ENCODE results near the gene C17orf58.
"Not testable (repeated sequence)": the region's sequence is repeated elsewhere in the genome, so short reads cannot be mapped to it uniquely, and the experiment has no call there.

C17orf58 gene

DNA sequence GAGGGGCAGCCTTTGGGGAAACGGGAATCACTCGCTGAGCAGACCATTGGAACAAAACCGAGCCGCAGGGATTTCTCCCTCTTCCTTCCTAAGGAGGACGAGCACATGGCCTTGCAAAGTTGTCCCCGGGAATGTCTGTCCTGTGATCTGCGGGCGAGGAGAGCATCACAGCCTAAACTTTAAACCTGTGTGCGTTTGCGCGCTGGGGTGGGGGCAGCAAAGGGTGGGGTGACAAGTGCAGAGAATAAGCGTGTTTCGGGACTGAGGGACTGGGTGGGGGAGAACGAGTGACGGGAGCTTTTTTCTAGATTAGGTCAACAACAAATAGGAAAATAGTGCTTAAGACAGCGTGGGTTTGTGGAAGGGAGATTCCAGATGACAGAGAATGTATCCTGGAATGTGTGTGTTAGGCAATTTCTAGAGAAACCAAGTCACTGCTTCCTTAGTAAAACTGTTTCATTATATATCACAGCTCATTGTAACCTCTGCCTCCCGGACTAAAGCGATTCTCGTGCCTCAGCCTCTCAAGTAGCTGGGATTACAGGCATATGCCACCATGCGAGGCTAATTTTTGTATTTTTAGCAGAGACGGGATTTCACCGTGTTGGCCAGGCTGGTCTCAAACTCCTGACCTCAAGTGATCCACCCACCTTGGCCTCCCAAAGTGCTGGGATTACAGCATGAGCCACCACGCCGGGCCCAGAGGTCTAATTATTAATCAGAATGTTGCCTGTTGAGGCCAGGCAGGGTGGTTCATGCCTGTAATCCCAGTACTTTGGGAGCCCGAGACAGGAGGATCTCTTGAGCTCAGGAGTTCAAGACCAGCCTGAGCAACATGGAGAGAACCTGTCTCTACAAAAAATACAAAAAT lies at the start of gene C17orf58:
TSS of gene C17orf58 (minus strand) at position 169 of the 871 bp plus-strand sequence. CDS start 271 bp downstream, outside the sequence.
- peak; percentile 26 for DNase-seq

DNA sequence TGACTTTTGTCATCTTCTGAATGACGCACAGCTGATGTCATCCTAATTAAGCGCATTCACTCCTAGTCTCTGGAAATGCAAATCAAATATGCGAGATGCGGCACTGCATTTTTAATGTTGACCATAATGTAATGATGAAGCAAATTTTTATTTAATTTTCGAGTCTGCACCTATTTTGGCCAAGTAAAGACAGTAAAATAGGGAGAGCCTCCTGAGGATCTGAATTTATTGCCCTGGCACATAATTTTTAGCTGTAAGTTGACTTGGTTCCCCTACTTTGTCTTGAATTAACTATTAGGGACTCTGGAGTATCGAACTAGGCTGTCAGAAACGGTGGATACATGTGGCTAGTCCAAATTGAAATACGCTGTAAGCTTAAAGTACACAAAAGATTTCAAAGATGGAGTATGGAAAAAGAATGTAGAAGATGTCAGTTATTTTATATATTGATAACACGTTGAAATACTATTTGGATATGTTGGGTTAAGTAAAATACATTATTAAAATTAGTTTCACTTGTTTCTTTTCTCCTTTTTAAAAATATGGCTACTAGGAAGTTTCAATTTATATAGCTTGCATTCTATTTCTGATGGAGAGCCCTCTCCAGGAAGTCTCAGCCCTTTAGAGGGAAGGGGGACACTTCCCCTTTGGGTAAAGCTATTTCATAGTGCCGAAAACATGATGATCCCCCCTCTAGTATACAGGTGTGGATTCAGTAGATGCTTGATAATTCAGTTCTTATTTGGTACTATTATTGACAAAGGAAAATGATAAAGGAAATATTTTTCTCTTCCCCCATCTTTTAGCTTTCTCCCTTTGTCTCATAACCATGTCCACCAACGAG lies 40.3 kb upstream of the C17orf58 start:
- DNase-seq, result peak; percentile 74

DNA sequence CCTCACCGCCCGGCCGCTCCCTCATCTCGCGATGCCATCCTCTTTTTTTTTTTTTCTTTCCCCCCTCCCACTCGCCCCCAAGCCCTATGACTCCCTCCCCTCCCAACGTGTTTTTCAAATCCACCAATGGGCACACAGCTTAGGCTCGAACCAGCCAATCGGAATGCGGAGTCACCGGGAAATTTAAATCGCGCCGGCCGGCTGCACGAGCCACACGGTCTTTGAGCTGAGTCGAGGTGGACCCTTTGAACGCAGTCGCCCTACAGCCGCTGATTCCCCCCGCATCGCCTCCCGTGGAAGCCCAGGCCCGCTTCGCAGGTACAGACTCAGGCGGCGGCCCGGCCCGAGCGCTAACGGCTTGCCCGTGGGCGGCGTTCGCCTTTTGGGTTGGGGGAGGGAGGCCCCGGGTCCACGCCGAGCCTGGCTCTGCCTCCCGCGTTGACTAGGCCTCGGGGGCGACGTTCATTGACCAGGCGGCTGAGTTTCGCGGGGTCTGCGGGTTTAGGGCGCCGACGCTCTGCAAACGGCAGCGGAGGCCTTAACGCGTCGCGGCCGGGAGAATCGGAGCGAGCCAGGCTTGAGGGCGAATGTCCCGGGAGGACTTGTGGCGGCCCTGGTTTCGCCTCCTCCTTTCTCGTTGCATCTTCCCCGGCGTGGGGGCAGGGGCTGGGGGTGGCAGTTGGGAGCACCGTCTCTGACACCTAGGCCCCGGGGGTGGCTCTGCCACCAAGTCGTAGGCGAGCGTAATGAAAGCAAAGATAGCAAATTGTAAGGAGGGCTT lies 39.4 kb upstream of the C17orf58 start, which contains the start of gene KPNA2:
TSS of gene KPNA2 (plus strand) at position 213 of the 781 bp plus-strand sequence. CDS start 1,398 bp downstream, outside the sequence.
- DNase-seq, result peak; percentile 99

DNA sequence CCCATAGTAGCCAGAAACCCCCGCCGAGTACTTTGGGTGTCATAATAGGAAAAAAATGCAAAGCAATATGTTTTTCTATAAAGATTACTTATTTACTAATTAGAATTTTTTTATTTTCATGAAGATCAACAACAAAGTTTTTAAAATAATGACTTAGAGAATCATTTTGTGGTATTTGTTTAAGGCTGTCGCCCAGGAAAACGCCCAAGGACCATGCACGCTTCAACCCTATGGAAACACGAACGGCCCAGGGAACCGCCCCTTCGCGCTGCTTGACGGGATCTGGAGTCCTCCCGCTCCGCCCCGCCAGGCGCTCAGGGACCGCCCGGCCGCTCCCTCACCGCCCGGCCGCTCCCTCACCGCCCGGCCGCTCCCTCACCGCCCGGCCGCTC lies 38.9 kb upstream of the C17orf58 start:
- DNase-seq, result no peak

DNA sequence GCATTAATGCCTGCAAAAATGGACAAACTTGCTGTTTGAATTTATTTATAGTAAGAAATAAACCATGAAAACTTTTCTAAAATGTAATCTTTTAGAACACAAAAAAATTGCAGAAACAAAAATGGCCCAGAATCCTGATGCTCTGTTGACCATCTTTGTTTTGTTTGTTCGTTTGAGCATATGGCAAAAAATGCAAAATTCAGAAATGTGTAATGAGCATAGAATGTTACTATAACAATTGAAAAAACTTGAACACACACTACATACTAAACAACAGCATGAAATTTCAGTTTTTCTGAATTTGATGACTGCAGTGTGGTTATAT lies 38.1 kb upstream of the C17orf58 start:
- DNase-seq, result no peak

DNA sequence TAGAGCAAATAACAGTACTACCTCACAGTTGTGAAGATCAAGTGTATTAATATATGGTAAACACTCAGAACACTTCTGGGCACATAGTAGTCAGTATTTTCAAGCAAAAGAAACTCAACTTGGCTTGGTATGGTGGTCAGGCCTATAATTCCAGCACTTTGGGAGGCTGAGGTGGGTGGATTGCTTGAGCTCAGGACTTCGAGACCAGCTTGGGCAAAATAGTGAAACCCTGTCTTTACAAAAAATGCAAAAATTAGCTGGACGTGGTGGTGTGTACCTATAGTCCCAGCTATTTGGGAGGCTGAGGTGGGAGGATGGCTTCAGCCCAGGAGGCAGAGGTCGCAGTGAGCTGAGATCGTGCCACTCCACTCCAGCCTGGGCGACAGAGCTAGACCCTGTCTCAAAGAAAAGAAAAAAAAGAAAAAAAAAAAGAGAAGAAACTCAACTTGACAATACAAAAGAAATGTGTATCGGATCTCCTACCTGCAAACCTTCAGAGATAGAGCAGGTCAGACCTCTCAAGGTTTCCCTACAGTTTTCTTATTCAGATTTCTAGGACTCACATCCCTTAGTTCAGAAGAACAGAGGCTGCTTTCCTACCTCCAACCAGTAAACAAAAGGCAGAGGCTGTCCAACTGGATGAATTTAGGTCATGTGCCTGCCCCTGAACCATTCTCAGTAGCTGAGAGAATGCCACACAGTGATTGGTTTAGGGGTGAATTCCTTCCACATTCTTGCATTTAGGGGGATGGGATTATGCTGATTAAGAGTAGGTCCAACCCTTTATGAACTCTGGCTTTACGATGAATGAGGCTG lies 37.6 kb upstream of the C17orf58 start:
- peak; percentile 83 for DNase-seq

DNA sequence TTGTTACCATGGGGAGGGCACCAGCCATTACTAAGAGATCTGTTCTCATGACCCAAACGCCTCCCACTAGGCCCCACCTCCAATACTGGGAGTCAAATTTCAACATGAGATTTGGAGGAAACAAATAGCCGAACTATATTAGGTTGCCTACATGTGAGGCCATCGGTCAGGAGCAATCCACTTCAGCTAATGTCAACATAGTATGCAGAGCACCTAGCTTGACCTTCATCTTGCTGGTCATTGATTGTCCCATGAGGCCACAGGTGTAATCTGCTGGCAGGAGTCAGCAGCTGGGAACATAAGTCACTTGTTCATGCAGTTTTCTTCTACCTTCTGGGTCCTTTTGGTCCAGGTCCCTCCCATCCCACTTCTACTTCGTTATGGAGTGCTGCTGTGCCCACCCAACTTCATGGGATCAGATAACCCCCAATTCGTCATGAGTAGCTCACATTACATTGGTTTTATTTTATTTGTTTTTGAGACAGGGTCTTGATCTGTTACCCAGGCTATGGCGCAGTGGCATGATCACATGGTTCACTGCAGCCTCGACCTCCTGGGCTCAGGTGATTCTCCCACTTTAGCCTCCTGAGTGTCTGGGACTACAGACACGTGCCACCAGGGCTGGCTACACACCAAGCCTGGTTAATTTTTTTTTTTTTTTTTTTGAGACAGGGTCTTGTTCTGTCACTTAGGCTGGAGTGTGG lies 33.4 kb upstream of the C17orf58 start:
- DNase-seq, result no peak

DNA sequence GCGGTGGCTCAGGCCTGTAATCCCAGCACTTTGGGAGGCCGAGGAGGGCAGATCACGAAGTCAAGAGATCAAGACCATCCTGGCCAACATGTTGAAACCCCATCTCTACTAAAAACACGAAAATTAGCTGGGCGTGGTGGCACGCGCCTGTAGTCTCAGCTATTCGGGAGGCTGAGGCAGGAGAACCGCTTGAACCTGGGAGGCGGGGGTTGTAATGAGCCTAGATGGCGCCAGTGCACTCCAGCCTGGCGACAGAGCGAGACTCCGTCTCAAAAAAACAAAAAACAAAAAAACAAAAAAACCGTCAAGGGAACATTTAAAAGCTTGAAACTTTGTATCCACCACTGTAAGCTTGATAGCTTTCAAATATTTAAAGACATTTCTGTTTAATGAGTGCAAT lies 26.3 kb upstream of the C17orf58 start:
- not testable (repeated sequence) for DNase-seq

DNA sequence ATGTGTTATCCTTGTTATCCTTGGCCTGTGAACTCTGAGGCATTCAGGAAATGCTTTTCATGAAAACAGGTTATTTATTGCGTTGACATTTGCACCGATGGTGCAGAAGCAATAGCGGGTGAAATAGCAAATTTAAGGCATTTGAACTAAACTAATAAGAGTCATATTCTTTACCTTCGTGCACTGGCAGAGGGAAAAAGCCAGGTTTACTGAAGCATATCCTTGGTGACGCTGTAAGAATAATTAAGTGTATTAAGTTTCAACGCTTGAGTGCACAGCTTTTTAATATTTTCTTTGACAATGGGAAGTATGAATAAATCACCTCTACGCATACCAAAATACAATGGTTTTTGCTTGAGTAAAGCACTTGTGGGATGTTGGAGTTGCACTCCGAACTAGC lies 25.7 kb upstream of the C17orf58 start:
- no peak for DNase-seq

DNA sequence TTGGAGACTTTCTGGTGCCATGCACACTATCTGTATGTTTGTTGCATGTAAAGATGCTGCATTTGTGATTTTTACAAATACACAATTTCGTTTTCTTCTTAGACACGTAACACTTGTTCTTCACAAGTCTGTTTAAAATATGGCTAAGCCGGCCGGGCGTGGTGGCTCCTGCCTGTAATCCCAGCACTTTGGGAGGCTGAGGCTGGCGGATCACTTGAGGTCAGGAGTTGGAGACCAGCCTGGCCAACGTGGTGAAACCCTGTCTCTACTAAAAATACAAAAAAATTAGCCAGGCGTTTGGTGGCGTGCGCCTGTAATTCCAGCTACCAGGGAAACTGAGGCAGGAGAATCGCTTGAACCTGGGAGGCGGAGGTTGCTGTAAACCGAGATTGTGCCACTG lies 24.5 kb upstream of the C17orf58 start:
- not testable (repeated sequence) for DNase-seq

DNA sequence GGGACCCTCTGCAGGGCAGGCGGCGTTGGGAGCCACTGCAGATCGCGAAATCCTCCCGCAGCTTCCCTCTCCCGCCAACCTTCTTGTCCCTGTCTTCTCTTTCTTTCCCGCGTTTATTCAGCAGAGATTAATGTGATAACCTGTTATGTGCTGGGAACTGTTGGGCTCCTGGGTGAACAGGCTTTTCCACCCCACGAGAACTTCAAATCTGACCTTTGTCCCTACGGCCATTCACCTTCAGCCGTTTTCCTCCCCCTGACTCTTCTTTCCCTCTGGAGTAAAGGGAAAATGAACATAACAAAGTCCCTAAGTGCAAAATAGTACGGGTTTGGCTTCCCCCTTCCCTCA lies 24.1 kb upstream of the C17orf58 start:
- no peak for DNase-seq

DNA sequence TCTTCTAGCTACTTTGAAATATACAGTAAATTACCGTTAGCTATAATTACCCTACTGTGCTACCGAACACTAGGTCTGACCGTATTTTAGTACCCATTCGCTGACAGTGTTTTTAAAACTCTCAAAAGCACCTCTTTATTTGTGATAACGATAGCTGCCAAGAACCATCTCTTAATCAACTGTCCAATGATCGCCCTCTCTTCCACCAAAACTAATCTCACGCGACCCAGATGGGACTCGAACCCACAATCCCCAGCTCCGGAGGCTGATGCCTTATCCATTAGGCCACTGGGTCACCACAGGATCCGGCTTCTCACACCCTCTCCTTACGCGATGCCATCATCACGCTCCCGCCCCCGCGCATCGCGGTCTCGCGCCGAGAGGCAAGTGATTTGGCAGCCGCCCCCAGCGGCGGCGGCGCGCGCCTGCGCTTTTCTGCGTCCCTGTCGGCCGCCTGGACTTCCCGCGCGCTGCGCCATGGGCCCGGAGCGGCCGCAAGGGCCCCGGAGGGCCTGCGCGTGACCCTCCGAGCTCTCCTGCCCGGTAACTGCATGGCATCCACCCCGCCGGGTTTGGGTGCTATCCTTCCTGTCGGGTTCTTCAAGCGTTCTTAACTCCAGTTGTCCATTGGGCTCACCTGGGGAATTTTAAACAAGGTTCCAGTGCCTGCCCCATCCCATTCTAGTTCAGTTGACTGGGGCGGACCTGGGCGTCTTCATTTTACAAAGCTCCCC lies 23.6 kb upstream of the C17orf58 start:
- peak; percentile 95 for DNase-seq

DNA sequence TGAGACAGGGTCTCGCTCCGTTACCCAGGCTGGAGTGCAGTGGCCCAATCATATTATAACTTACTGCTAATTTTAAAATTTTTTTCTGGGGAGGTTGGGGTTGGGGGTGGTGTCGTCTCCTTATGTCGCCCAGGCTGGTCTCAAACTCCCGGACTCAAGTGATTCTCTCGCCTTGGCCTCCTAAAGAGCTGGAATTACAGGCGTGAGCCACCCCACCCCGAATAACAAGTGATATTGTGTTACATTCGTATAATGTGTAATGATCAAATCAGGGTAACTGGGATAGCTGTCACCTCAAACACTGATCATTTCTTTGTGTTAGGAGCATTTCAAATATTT lies 23.0 kb upstream of the C17orf58 start:
- DNase-seq, result no peak

DNA sequence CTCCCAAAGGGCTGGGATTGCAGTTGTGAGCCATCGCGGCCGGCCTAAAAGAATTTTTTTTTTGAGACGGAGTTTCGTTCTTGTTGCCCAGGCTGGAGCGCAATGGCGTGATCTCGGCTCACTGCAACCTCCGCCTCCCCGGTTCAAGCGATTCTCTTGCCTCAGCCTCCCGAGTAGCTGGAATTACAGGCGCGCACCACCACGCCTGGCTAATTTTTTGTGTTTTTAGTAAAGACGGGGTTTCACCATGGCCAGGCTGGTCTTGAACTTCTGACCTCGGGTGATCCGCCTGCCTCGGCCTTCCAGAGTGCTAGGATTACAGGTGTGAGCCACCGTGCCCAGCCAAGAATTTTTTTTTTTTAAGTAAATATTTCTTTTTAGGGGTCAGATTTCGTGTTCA lies 22.2 kb upstream of the C17orf58 start:
- not testable (repeated sequence) for DNase-seq

DNA sequence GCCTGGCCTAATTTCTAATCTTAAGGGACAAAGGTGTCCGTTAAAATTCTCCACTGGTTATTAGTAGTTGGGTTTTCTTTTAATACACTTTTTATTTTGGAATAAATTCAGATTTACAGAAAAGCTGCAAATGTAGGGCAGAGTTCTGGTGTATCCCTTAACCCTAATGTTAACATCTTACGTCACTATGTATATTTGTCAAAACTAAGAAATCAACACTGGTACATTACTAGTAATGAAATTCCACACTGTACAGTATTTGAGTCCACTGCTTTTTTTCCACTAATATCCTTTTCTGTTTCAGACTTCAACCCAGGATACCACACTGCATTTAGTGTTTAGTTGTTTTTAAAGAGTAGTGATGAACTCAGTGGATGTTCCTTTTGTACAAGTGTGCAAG lies 20.6 kb upstream of the C17orf58 start:
- DNase-seq, result no peak

DNA sequence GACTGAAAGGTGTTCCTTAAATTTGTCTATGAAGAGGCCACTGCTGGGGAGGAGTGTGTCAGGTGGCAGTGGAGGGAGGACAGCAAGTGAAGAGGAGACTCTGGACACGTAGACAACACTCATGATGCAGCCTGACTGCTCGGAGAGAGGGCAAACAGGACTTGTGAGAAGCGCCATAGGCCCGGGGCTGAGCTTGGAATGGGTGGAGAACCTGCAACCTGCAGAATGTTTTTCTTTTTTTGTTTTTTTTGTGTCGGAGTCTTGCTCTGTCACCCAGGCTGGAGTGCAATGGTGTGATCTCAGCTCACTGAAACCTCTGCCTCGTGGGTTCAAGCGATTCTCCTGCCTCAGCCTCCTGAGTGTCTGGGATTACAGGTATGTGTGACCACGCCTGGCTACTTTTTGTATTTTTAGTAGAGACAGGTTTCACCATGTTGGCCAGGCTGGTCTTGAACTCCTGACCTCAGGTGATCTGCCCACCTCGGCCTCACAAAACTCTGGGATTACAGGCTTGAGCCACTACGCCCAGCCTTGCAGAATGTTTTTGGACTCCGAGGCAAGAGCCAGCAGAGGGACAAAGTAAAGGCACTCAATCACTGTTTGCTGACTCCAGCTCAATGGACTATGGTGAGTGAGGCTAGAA lies 18.9 kb upstream of the C17orf58 start:
- DNase-seq, result no peak

DNA sequence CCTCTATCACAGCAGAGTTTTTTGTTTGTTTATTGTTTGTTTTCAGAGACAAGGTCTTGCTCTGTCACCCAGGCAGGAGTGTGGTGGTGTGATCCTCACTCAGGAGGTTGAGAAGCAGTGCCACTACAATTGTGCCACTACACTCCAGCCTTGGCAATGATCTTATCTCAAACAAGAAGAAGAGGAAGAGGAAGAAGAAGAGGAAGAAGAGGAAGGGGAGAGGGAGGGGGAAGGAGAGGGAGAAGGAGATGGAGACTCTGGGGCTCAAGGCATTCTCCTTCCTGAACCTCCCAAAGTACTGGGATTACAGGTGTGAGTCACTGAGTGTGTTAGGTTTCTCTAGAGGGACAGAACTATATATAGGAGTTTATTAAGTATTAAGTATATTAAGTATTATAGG lies 17.1 kb upstream of the C17orf58 start:
- DNase-seq, result no peak

DNA sequence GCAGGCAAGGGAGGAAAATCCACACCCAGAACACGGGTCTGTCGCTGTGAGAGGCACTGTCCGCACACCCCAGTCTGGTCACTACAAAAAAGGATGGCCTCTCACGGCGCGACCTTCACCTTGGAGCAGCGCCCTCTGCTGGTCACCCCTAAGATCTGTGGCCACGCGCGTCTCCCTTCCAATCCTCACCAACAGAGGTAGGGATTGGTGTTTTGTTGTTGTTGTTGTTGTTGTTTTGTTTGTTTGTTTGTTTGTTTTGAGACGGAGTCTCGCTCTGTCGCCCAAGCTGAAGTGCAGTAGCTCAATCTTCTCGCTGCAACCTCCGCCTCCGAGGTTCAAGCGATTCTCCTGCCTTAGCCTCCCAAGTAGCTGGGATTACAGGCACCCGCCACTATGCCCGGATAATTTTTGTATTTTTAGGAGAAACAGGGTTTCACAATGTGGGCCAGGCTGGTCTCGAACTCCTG lies 15.0 kb upstream of the C17orf58 start:
- DNase-seq, result no peak

DNA sequence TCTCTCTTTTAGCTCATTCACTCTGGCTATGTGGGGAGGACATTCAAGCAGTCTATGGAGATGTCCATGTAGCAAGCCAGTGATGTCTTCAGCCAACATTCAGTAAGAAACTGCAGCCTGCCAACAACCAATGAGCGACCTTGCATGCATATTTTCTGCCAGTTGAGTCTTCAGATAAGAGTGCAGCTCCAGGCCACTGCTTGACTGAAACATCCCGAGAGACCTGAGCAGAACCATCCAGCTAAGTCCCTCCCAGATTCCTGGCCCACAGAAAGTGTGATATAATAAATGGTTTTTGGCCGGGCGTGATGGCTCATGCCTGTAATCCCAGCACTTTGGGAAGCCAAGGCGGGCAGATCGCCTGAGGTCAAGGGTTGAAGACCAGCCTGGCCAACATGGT lies 10.5 kb upstream of the C17orf58 start:
- no peak for DNase-seq

DNA sequence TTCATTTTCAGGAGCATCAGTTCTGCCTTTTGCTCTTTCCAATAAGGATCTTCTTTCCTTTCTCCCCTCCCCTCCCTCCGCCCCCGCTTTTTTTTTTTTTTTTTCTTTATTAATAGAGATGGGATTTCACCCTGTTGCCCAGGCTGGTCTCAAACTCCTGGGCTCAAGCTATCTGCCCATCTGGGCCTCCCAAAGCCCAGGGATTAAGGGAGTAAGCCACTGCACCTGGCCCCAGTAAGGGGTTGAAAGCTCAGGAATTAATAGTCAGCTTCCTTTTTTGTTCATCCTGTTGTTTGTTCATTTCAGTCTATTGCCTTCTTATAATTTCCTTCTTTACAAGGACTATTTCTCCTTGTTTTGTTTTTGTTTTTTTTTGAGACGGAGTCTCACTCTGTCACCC lies 7.9 kb upstream of the C17orf58 start:
- DNase-seq, result no peak
